Lower leg skin (tissue), 4 donors: ENCODE data around the gene SNTA1. TPM values are rescaled to one million over a fixed set of nuclear protein-coding genes. Genes with fewer than 3 reads are reported as not detected.
A peak's percentile ranks its signal among the peaks of the same experiment; 100 is the strongest.
"Not testable (repeated sequence)": the region's sequence is repeated elsewhere in the genome, so short reads cannot be mapped to it uniquely, and the experiment has no call there.

ENCODE experiments used
- DNase-seq, 2 donors: peaks; one replicate each; pipeline ENCODE4 v3.0.0-alpha.2; 2019; ENCODE audit warnings: low spot score in 2 of 2
- H3K4me3 ChIP-seq: fragments of 200-600 bp; sonication (generic); 2 replicates; pipeline ENCODE4 v1.5.1; 2017; ENCODE audit warnings: mild to moderate bottlenecking, low read depth; ENCODE audit not compliant: poor library complexity, severe bottlenecking
- POLR2A ChIP-seq, 2 donors: fragments of 450-650 bp; IDR thresholded peaks; one replicate each; pipeline ENCODE4 v1.6.1; 2016 to 2017; ENCODE audit warnings: antibody characterized with exemption in 2 of 2, mild to moderate bottlenecking in 1 of 2, moderate library complexity in 1 of 2
- WGBS, 2 donors: methylation state at CpG; one replicate each; pipeline ENCODE4 v1.1.5; 2018; 5-methylcytosine and 5-hydroxymethylcytosine counted together
- intact Hi-C: fragments of 100-400 bp; cut with DNase I; formaldehyde crosslinking; loops from one replicate; pipeline ENCODE4 v1.15.0; 2023; ENCODE audit warnings: low total_unique reads
- total RNA-seq, 4 donors: library from RNA; depleted of rRNA; stranded (reverse); fragments of >200 nt; gene quantifications; one replicate each; pipeline ENCODE4 v1.1.0, GENCODE V29; 2016
- TF ChIP-seq, protein P1 (sequence below), 3 donors: fragments of 450-650 bp; IDR thresholded peaks; one replicate each; pipeline ENCODE4 v1.5.1; 2016; ENCODE audit warnings: antibody characterized with exemption in 3 of 3, mild to moderate bottlenecking in 3 of 3, moderate library complexity in 2 of 3

SNTA1 gene
- total RNA-seq, 4 donors from 2014 or later = 13.0 to 22.6 (median 17.8) TPM

GRCh38 chr20:33444797-33445560 lies 1.4 kb upstream of the SNTA1 start:
- intact Hi-C loops = no loop called here
- WGBS, 2 donors = 47 to 58% methylated on average over 4 of the region's 4 CpGs
- no peak overlapping the region for H3K4me3 ChIP-seq
- no peak for DNase-seq
- TF ChIP-seq POLR2A (IDR thresholded peaks at IDR 0.05) = no peak
- TF ChIP-seq, protein P1, sequence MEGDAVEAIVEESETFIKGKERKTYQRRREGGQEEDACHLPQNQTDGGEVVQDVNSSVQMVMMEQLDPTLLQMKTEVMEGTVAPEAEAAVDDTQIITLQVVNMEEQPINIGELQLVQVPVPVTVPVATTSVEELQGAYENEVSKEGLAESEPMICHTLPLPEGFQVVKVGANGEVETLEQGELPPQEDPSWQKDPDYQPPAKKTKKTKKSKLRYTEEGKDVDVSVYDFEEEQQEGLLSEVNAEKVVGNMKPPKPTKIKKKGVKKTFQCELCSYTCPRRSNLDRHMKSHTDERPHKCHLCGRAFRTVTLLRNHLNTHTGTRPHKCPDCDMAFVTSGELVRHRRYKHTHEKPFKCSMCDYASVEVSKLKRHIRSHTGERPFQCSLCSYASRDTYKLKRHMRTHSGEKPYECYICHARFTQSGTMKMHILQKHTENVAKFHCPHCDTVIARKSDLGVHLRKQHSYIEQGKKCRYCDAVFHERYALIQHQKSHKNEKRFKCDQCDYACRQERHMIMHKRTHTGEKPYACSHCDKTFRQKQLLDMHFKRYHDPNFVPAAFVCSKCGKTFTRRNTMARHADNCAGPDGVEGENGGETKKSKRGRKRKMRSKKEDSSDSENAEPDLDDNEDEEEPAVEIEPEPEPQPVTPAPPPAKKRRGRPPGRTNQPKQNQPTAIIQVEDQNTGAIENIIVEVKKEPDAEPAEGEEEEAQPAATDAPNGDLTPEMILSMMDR (IDR thresholded peaks at IDR 0.05) = no peak

GRCh38 chr20:33443006-33443511 lies 504 bp downstream of the SNTA1 start:
- intact Hi-C loops = no loop called here
- peak overlapping the region; percentile 67 for H3K4me3 ChIP-seq
- peak in 1 of 2 donors; percentile 89 for DNase-seq
- 5 to 18% methylated on average over 6 to 25 of the region's 45 CpGs for WGBS, 2 donors
- TF ChIP-seq, protein P1 (IDR thresholded peaks at IDR 0.05) = no peak
- no peak for TF ChIP-seq POLR2A (IDR thresholded peaks at IDR 0.05)

DNA sequence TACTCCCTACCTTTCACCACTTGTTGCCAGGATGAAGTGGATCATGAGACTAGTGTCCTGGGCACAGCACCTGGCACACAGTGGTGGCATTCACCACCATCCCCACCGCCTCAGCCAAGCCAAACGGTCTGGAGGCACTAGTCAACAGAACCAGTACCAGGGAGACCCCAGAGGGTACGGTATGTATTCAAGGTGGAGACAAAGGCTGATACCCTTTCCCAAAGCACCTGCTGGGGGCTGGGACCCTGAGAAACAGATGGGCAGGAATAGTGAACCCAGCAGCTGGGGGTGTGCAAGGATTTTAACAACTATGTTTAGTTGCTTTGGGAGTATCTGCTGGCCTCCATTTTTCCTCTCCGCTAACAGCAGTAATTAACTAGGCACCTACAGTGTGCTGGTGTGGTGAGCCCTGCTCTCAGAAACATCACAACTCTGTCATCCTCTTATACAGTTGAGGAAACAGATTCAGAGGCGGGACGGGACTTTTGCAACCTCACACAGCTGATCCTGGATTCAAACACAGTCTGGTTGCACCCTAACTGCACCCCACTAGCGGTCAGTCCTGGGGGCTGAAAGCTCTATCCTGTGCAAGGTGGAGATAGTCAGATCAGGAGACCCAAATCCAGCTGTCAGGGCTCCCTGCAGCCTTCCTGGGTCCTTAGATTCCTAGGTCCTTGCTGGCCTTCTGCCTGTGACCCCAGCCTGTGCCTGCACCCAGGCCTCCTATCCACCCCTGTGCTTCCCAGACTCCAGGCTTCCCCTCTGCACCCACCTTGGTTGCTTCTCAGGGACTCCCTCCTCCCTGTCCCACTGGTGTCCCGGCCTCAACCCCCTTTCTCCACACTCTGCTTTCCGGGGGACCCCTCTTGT lies 1.2 kb downstream of the SNTA1 start:
- TF ChIP-seq, protein P1 (IDR thresholded peaks at IDR 0.05) = no peak
- TF ChIP-seq POLR2A (IDR thresholded peaks at IDR 0.05) = no peak
- 69 to 71% methylated on average over 9 of the region's 9 CpGs for WGBS, 2 donors
- DNase-seq = peak in 1 of 2 donors; percentile 88
- no peak overlapping the region for H3K4me3 ChIP-seq
- intact Hi-C loops = no loop called here

DNA sequence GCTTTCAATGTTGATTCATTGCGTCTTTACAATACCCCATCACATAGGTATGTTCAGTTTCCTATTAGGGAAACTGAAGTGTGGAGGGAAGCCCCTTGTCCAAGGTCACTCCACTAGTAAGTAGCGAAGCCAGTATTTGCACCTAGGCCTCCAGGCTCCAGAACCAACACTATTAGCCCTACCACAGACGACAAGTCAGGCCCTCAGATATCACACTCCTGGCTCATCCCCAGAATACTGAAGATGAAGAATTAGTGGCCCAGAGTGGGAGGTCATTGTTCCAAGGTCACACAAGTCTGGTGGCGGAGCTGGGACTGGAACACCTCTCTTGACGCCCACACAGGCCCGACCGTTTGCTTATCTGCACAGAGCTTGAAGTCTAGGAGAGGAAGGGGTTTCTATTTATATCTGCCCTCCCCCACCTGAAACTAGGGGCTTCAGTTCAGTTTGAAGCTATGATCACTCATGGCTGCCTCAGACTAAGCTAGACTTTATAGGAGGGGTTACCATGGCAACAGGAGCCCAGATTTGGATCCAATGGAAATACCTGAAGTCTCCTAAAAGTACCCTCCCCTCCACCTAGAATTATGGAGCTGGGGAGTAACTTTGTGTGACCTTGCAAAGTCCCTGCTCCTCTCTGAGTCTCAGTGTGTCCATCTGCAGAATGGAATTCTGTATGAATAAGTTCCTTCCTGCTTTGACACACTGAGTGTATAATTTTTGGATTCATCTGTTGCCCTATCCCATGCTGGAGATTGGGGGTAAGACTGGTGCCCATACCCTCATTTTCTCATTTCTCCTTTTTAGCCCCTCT lies 2.2 kb downstream of the SNTA1 start:
- WGBS, 2 donors = 82 to 89% methylated on average over 7 of the region's 7 CpGs
- no peak for DNase-seq
- no peak overlapping the region for H3K4me3 ChIP-seq
- intact Hi-C loops = no loop called here
- TF ChIP-seq, protein P1 (IDR thresholded peaks at IDR 0.05) = no peak
- TF ChIP-seq POLR2A (IDR thresholded peaks at IDR 0.05) = no peak

GRCh38 chr20:33440562-33440961 lies 3.0 kb downstream of the SNTA1 start:
- H3K4me3 ChIP-seq, intact Hi-C loops, DNase-seq: not testable (repeated sequence)
- WGBS, 2 donors = 93% methylated on average over 7 of the region's 7 CpGs
